ENCODE data around the gene PRKCH.

Gene PRKCH

GRCh38 chr14:61537563-61538463 is 216.4 kb downstream of the PRKCH start:
- DNase-seq = no peak

DNA sequence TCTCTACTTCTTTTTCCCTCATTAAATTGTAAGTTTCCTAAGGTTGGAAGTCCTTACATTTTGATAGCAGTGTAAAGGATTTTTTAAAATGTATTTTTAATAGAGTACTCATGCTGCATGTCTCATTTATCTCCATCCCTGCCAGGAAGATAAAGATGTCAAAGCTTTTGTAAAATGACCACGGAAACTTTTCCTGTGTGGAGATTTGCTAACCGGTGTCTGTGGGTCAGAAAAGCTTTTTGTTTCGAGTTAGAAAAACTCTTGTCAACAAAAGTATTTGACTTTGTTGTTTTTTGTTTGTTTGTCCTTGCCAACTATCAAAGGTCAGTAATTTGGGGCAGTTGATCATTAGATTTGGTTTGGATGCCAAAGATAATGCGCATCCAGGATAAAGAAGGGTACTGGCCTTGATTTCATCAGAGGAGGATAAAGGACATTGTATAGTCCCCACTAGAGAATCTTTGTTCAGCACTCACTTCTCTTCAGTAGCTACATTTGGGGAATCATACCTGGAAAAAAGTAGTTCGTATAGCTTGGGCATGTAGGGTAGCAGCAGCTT is 217.2 kb downstream of the PRKCH start:
- no peak for DNase-seq

DNA sequence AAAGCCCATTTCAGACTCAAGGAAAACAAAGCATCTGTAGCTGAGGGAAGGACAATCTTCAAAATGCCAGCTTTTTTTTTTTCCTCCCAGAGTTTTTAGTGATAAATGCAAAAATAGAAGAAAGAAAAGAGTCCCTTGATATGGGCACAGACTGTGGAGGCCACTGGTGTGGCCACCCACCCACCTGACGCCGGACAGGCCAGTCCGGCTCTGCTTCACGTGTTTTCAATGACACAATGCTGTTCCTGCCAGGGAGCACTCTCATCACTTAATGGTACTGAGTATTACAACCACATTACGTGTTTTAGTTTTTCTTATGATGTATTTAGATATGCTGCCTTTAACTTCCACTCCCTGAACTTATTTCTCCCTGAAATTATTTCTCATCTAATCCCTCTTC is 218.3 kb downstream of the PRKCH start:
- no peak for DNase-seq

DNA sequence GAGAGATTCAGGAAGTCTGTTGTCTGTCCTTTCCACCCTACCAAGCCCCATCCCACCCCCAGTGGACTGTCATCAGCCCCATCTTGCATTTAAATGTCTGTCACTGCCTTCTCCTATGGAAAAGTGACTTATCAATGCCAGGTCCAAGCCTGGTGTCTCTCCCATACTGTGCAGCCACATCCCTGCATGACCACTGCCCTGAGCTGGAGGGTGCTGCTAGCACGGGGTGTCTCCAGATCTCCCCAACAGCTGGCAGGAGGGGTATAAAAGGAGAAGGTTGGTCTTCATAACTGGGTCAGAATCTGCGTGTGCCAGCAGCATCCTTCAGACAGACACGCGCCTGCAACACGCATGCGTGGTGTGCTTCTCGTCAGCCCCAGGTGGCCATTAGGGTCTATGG is 219.6 kb downstream of the PRKCH start:
- DNase-seq = no peak

GRCh38 chr14:61542848-61543790 is 221.7 kb downstream of the PRKCH start:
- no peak for DNase-seq

GRCh38 chr14:61543946-61544345 is 222.6 kb downstream of the PRKCH start:
- no peak for DNase-seq

GRCh38 chr14:61544448-61545330 is 223.3 kb downstream of the PRKCH start:
- no peak for DNase-seq

GRCh38 chr14:61545726-61546455 is 224.5 kb downstream of the PRKCH start:
- DNase-seq = no peak

- no peak for DNase-seq
These were observed 226.0 kb downstream of the PRKCH start for GRCh38 chr14:61547186-61548069.

- DNase-seq = no peak
These were observed 228.0 kb downstream of the PRKCH start for GRCh38 chr14:61549425-61549824.

DNA sequence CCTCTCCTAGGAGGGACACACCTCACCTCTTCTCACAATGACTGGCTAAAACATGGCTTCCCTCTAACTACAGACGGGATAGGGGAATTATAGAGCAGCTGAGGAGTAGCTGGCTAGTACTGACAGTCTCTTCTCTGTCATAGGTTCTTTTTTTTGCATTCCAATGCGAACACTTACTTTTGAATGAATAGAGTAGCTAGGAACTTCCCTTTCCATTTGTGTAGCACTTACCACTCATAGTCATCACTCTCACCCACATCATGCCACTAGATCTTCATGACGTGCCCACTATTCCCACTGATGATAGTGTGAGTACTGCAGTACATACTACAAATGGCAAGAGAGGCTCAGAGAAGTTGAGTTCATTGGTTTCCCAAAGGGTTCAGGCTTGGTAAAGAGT is 230.0 kb downstream of the PRKCH start:
- no peak for DNase-seq

- DNase-seq = no peak
These were observed 230.9 kb downstream of the PRKCH start for GRCh38 chr14:61552241-61552640.

DNA sequence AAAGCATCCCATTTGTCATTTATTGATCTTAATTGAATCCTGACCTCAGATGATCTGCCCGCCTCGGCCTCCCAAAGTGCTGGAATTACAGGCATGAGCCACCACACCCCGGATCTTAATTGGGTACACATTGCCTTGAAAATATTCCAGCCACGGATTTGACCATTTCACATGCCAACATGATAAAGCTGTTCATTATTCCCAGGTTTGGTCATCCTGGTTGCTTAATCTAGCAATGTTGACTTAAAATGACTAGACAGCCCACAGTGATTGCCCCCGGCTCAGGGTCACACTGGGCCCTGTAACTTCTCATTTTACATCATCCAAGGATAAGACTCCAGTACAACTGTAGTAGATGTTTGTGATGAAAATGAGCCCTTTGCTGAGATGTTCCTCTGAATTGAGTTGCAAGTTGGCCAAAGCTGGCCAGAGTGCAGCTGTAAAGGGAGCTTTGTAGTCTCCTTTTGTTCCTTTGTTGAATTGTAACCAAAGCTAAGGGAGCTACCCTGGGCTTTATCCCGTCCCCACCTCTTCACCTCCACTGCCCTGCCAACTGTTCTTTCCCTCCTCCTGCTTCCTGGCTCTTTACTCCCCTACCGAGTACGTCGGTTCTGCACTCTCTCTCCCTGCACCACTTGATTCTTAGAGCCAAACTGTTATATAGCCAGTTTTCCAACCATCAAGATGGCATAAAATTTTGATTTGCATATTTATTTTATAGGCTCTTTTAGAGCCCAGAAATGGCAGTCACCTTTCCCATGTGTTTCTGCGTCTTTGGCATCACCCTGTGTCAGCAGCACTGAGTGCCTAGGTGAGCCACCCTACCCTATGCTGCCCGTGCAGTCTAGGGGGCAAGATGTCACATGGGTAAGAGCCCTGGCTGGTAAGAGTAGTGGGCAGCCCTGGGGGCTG is 232.6 kb downstream of the PRKCH start:
- no peak for DNase-seq

DNA sequence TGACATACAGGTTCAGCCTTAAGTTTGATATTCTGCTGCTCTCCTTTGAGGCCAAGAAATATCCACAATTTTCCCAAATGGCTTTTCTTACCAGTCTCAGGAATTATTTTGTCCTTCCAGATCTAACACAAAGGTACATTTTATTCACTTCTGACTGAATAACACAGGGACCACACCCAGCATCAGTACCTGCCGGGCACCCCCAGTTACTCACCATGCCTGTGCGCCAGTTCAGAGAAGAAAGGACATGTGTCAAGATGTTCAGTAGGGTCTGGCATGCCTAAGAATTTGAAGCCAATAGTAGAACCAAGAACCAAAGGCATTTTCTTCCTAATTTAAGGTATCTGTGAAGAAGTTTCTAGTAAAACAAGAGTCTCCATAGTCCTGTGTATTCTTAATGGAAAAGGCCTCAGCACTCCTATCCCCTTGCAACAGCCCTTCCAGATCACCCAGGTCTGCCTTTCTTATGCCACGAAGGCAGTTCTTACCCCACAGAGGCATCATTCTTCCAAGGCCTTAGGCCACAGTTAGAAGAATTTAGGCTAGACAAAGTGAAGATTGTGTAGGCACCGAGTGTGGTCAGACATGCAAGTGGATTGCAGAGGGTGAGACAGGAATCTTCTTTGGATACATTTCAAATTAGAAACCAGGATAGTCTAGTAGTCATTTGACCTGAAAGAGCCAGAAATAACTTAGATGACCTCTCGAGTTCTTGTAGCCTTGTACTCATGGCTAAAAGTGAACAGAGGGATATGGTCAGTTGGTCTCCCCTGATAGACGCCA is 233.9 kb downstream of the PRKCH start:
- no peak for DNase-seq

DNA sequence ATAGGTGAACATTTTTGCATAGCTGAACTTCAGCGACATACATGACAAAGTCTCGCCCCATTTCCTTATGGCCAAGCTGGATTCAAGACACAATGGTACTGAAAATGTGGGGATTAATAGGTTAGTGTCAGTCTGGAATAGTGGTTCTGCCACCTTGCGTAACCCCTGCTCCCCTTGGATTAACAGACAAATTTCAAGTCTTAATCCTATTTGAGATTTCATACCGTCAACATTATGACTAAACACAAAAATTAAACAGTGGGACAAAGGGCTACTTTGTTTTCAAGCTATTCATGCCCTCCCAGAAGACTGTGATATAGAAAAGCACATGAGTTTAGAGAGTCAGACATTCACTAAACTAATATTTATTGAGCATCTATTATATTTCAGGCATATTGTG is 235.1 kb downstream of the PRKCH start:
- DNase-seq = no peak

DNA sequence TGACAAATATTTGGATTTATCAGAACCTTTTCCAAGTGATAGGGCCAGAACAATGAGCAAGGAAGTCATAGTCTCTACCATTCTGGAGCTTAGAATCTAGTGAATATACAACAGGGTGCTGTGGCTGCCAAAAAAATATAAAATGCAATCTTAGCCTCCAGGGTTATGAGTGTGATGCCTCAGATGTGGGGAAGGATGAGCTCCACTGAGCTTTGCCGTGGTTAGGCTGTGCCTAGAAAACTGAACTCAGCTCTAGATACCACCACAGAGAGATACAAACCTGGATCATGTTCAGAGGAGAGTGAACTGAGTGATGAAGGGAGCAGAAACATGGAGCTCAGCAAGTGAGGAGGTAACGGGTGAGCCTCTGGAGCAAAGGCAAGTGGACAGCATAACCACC is 235.9 kb downstream of the PRKCH start:
- no peak for DNase-seq

DNA sequence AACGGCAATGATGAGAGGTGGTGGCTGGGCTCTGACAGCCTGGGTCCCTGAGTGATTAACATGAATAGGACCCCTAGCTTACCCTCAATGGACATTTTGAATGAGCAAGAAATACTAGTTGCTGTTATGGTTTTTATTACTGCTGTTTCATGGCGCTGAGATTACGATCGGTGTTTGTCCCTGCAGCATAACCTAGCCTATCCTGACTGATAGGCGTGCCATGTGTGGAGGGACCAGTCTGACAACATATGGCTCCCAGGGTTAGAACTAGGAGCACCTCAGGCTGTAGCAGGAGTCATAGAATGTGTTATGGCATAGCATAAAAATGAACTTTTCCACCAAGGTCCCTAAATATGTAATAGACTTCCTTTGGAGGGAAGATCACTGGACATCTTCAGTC is 236.5 kb downstream of the PRKCH start:
- DNase-seq = no peak

- no peak for DNase-seq
These were observed 236.9 kb downstream of the PRKCH start for GRCh38 chr14:61558271-61558670.
